HG03060 (cell line): ENCODE data around the gene MLLT10.
"Not testable (repeated sequence)": the region's sequence is repeated elsewhere in the genome, so short reads cannot be mapped to it uniquely, and the experiment has no call there.

Experiments used
- ATAC-seq: cut with Tn5 transposase; IDR thresholded peaks from one replicate; pipeline ENCODE4 v1.9.1; 2021; ENCODE audit warnings: low read depth, moderate number of reproducible peaks; ENCODE audit not compliant: unreplicated experiment

Gene MLLT10

DNA sequence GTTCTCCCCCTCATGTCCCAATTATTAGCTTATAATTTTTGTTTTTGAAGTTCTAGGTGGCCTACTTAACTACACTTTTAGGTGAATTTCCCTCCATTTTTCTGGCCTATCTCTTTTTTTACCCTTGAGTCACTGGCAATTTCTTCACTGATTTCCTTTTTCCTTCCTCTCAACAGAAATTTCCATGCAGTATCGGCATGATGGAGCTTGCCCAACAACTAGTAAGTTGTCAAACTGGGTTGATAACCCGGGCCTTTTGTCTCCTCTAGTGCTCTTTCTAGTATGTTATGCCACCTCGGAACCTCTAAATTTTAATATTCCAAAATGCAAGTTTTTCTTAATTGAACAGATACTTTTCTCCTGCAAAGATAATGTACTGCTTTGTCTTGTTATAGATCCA is 147.1 kb downstream of the MLLT10 start:
- no peak for ATAC-seq

DNA sequence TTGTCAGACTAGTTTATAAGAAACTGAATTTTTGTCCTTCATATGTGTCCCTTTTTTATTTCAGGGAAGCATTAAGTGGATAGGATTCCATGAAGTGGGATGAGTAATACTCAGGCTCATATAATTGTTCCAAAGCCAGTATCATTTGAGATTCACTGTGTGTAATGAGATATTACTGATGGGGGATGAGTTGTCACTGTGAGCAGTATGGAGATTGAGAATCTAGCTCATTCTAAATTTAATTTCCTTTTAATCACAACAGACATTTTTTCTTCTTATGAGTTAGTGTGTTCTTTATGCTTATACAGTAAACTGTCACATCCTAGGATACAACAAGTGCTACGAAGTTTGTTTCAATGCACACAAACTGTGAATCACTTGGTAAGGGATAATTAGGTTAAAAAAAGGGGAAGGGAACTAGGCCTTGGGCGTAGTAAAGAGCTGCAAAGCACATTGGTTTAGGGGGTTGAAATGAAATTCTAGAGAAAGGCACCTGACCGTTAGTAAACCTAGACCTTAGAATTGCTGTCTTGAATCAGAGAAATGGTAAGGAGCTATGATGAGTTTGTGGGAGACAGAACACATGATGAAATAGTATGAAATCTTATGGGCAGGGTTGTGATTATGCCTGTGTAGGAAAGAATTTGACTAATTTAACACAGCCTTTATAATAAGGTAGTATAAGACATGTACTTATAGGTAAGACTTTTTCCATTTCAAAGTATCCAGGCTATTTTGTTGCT is 153.4 kb downstream of the MLLT10 start:
- no peak for ATAC-seq

DNA sequence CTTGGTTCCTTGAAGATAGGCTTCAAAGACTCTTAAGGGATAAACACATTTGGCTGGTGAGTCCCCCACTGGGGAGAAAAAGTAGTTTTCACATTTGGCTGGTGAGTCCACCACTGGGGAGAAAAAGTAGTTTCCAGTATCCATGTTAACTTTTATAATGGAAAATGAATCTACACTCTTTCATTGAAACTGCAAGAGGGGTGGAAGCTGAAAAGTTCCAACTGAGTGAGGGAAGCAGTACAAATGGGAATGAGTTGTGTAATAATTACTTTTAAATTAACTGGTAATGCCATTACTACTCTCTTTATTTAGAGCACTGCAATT is 153.9 kb downstream of the MLLT10 start:
- ATAC-seq, result no peak

DNA sequence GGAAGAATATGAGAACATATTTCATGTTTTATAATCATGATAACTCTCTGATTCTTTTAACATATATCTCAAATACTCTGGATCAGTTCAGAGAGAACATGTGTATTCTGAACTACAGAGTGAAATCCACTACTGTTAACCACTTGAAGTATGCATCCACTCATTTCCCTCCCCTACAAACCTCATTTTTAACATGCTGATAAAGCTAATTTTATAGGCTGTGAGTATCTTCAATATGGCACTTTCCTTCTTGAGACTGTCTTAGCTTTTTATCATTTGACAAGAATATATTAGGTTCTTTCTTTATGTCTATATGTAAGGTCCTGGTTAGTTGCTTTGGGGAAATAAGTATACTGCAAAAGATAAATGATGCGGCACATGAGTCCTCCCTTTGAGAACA is 154.8 kb downstream of the MLLT10 start:
- ATAC-seq, result no peak

DNA sequence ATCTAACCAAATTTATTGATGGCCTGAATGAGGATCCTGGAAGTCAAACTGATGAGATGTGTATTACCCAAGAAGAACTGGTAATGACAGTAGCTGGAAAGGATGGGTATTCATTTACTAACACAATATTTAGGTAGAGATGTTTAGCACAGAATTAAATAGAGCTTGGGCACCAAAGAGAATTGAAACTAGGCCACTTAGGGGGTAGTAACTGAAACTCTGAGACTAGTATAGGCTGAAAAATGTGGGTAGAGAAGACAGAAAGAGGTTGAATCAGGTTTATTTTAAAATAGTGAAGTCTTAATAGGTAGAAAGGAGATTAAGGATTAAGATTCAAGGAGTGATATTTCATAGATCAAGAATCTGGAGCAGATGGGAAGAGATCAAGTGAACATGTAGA is 155.8 kb downstream of the MLLT10 start:
- no peak for ATAC-seq

DNA sequence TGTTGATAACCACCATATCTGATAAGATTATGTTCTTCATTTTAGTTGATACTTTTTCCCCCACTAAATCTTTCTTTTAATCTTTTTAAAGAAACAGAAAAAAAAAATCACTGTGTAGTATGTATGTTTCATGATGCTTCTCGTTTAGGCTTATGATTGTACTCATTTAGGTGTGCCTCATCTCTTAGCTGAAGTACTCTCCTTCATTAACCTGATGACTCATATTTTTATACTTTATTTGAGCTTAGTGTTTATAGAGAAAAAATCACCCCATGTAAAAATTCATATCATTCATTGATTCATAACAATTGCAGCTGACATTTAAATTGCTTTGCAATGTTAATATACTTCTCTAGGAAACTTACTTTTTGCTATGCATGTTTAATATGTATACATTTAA is 158.9 kb downstream of the MLLT10 start:
- no peak for ATAC-seq

DNA sequence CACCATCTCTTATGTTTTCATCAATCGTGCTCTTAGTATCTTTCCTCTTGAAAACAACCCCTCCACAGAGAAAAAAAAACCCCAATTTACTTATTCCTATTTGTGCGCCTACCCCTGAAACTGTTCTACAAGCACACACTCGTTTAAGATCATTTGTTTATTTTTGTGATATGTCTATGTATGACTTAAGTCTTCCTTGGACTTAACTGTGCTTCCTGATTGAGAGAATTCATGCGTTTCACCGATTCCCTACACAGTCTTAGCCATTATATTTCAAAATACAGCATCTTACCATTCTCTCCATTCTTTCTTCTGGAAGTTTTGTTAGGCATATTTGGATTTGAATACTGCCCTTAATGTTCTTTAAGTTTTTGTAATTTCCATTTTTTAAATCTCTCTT is 159.4 kb downstream of the MLLT10 start:
- ATAC-seq, result no peak

DNA sequence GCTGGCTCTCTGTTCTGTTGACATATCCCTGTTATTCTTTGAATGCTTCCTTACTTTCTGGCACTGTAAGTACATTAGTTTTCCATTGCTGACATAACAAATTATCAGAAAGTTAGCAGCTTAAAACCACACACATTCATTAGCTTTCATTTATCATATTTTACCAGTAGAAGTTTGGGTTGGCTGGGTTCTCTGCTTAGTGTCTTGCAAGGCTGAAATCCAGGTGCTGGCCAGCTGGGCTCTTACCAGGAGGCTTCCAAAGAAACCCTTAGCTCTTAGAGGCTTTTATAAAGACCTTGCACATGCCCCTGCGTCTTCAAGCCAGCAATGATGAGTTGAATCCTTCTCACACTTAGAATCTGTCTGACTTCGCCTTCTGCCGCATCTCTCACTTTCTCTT is 160.6 kb downstream of the MLLT10 start:
- ATAC-seq, result no peak

DNA sequence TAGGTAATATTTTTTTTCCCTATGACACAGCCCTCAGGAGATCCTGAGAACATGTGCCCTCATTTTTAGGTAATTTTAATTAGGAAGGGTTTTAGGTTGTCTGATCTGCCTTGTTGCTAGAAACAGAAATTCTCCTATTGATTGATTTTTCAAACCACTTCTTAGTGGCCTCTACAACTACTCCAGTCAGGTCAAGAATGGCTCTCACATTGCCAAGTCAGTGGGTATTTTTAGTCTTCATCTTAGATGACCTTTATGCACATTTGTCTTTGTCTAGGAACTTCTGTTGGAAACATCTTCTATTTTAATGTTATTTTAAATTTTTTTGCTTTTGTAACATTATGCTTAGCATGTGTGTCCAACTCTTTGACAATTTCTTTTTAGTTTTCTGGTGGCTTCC is 162.3 kb downstream of the MLLT10 start:
- no peak for ATAC-seq

DNA sequence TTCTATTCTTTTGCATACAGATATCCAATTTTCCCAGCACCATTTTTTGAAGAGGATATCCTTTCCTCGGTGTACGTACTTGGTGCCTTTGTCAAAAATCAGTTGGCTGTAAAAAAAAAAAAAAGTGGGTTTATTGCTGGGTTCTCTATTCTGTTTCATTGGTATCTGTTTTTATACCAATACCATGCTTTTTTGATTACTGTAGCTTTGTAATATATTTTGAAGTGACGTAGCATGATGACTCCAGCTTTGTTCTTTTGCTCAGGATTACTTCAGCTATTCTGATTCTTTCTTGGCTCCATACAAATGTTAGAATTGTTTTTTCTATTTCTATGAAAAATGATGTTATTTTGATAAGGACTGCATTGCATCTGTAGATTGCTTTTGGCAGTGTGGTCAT is 165.5 kb downstream of the MLLT10 start:
- ATAC-seq, result no peak

DNA sequence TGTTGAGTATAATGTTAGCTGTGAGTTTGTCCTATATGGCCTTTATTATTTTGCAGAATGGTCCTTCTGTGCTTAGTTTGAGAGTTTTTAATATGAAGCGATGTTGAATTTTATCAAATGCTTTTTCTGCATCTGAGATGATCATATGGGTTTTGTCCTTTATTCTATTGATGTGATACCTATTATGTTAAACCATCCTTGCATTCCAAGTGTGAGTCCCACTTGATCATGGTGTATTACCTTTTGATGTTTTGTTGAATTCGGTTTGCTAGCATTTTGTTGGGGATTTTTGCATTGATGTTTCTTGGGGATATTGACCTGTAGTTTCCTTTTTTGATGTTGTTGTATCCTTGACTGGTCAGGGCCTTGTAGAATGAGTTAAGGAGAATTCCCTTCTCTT is 166.4 kb downstream of the MLLT10 start:
- ATAC-seq, result no peak

DNA sequence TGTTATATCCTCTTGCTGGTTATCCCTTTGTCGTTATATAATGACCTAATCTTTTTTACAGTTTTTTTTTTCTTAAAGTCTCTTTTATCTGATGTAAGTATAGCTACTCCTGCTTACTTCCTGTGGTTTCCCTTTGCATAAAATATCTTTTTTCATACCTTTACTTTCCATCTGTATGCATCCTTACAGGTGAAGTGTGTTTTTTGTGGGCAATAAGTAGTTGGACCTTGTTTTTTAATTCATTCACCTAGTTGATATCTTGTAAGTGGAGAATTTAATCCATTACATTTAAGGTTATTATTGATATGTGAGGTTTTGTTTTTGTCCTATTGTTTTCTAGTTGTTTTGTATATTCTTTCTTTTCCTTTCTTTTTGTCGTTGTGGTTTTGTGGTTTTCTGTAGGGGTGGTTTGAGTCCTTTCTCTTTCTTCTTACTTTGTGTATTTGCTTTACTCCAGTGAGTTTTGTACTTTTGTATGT is 168.6 kb downstream of the MLLT10 start:
- ATAC-seq, result no peak

DNA sequence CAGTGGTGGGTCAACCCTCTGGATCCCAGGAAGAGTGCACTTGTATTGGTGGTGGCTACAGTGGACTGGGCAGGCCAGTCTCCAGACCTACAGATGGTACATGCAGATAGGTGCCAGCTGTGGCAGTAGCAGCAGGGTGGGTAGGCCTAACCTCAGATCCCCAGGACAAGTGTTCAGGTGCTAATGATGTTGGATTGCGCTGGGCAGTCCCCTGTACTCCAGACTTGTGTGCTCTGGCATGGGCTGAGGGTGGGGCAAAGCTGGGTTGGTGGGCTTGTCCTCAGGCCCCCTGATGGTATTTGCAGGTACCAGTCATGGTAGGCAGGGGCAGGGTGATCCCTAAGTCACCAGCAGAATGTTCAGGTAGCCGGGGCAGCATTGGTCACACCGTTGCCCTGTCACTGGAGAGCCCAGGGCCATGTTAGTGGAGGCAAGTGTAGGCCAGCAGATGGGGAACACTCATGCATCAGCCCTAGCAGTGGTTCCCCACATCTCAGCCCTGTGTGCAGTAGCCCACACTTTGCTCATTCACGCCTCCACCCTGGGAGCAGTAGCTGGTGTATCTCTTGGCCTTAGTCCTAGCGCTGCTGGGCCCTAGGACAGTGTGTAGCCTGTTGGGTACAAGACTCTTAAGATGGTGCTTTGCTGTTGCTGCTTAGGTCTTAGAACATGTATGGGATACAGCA is 171.3 kb downstream of the MLLT10 start:
- no peak for ATAC-seq

DNA sequence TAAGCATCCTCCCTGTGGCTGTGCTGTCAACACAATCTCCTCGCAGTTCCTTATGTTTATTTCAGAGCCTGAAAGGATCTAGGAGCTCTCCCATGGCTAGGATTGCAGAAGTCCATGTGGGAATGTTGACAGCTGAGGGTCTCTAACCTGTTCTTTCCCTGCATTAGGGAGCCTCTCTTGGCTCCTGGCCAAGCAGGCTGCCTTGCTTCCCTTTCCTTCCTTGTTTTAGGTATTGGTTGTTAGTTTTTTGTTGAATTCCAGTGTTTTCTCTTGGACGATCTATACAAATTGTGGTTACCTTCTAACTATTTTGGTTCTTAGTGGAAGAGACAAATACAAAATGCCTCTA is 171.8 kb downstream of the MLLT10 start:
- ATAC-seq, result no peak

DNA sequence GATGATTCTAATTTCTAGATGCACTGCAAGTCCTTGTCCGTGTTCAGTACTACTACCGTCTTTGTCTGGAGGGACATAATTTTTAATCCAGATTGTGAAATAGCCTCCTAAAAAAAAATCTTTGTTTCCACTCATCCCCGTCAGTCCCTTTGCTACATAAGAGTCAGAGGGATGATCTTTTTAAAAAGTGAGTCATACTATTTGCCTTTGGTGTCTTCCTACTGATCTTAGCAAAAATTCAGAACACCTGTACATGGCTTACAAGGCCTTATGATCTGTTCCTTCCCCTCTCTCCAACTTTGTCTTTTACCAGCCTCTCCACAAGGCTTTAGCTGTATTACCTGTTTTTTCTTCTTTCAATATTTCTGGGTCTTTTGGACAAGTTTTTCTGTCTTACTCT is 173.5 kb downstream of the MLLT10 start:
- ATAC-seq, result no peak

DNA sequence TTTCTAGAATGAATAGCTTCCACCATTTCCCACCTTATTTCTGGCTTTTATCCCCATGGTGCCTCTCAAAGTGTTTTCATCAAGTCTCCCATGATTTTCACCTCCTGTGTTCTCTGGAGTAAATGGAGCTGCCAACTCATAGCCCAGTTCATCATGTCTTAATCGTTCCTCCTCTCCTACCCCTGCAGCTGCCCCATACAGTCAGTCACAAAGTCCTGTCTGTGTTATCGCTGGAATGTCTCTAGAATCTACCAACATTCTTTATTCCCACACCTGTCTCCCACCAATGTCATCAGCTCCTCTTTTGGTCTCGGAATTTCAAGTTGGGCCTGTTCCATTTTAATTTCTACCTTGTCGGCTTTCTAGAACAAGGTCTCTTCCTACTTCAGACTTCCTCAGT is 178.9 kb downstream of the MLLT10 start:
- ATAC-seq, result no peak

DNA sequence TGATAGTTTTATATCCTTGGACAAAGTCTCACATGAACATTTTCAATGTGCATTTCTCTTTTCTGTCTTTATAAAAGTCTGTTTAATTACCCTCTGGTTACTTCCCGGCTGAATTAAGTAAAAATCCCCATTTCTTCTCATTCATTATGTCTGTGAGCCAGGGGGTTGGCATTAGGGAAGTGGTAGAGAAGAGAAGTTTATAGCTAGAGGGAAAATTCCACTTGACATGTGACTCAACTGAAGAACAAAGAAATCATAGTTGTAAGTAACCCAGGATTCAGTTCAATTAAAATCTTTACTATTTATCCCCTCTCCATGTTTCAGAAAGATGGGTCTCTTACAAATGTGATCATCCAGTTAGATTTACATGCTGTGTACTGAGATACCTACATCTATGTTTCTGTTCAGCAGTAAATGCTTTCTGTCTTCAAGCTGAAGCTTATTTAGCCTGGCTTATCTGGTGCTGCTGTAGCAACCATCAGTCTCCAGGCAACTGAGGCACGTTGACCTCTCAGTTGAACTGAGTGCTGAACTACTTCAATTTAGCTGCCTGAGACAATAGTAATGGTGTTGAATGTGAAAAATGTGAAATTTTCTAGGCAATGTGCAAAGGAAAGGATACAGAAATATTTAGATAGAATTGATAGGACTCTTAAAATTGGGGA is 181.6 kb downstream of the MLLT10 start:
- no peak for ATAC-seq

DNA sequence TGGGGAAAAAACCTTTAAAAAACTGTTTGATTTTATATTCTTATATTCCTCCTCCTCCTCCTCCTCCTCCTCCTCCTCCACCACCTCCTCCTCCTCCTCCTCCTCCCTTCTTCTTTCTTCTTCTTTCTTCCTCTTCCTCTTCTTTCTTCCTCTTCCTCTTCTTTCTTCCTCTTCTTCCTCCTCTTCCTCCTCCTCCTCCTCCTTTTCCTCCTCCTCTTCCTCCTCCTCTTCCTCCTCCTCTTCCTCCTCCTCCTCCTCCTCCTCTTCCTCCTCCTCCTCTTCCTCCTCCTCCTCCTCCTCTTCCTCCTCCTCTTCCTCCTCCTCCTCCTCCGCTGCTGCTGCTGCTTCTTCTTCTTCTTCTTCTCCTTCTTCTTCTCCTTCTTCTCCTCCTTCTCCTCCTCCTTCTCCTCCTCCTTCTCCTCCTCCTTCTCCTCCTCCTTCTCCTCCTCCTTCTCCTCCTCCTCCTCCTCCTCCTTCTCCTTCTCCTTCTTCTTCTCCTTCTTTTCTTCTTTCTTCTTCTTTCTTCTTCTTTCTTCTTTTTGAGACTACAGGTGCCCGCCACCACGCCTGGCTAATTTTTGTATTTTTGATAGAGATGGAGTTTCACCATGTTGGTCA is 183.5 kb downstream of the MLLT10 start:
- ATAC-seq, result not testable (repeated sequence)

DNA sequence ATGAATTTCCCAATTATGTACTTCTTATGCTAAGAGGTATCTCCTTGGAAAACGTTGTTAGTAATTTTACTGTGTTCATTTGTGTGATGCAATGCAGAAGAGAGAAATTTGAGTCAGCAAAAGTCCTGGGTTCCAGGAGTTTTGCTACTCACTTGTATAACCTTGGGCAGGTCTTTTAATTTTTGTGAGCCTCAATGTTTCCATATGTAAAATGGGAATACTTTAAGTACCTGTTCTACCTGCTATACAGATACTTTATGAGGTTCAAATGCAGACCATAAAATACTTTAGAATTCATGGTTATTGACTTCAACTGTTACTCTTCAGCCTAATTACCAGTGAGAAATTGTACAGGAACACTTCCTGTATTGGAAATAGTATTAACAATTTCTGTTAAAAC is 185.5 kb downstream of the MLLT10 start:
- ATAC-seq, result no peak

DNA sequence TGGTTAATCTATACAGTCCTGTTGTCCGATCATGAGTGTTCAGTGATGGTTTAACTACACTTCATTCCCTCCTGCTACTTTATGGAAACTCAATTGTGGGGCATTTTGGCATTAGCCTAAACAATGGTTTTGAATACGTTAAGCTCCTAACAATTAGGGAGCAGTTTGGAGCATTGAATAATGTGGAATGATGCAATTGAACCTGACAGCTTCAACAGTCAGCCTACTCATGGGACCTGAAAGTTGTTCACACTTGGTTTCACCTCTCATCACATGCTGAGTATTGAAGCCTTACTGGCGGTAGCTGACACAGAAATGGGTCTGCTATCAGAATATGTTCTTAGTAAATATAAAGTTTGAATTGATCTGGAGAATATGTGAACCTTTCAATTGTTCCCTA is 186.1 kb downstream of the MLLT10 start:
- no peak for ATAC-seq

DNA sequence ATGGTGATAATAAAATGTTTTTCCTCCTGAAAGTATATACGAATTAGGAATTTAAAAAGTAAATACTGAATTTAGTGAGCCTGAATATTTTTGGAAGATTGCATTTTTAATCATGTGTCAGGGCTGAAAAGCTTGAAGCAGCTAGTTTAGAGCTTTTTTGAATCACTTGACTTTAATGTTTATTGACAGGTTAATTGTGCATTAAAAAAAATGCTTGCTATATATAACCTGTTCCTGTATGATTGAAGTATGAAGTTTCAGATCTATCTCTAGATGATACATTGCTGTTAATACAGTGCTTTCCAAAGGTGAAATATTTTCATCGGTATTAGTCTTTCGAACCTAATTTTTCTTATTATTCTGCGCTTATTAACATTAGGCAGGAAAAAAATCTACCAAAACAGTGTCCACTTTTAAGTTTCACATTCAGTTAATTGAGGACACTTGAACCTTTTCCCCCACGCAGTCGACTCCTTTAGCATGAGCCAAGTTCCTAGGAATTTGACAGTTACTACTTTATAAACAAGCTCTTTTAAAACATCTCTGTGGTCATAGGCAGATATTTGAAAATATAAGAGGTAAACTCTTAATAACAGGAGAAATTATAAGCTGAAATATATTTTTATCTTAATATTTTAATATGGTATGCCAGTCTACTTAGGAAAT is 187.1 kb downstream of the MLLT10 start:
- no peak for ATAC-seq
